ENCODE measurements around the gene PMS1. TPM values are rescaled to one million over a fixed set of nuclear protein-coding genes. Genes with fewer than 3 reads are reported as not detected.

The PMS1 gene
- polyA plus RNA-seq, 1 experiment: 16.3 TPM

DNA sequence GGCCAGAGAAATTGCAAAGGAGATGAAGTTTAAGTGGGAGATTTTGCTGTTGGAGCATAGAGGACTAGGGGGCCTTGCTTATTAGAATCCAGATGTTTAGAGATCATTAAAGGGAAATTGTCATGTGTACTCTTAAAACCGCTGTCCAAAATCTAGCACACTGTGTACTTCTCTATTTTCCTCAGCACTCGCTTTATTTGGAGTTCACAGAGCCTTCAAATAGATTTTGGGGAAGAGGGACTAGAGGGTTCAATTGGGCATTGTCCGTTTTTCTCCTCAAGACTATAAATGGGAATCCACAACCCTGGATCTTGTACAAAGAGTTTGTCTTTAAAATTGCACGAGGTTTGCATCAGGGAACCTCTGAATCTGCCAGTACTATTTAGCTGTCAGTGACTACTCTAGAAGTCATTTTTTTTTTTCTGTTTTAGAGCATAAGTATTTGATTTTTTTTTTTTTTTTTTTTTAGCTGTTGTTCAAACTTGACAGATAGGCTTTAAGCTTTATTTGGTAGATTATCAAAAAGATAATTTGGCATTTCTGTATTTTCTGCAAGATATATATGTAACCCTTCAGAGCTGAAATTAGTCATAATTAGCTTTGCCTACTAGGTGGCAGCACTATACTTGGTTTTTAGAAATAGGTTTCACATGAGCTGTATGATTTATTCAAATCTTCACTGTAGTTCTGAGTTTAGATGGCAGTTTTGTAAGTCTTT is 14.2 kb downstream of the PMS1 start:
- H3K27ac ChIP-seq (ENCODE audit: low read depth, low read length): no peak overlapping the region
- POLR2A ChIA-PET: interaction anchor here (0.6 kb wide), 1 partner anchor 22 kb away, joined by 3 read pairs; no protein-coding TSS in a partner anchor

DNA sequence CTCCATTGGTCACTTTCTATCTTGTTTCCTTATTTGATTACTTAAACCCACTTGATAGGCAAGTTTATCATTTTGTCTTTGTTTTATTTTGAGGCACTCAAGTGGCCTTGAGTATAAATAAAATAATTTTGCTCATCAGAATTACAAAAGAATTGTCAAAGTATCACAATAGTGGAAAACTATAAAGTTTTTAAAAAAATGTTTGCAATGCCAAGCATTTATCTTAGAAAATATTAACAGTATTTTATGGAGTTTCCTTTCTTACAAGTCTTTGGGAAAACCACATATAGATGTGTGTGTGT is 14.7 kb downstream of the PMS1 start:
- Histone ChIP-seq H3K27me3 (ENCODE audit: control insufficient read depth, insufficient read depth, low read length) (no peaks in the 10 kb centered on the region), H3K27ac (ENCODE audit: low read depth, low read length) (no peak overlapping the region), H3K9me3 (ENCODE audit: control insufficient read depth, insufficient read depth, low read length) (no peaks in the 10 kb centered on the region), H3K4me3 (ENCODE audit: low read depth, low read length) (no peak overlapping the region)
- no peak for DNase-seq (ENCODE audit: low read depth, low spot score)
- TF ChIP-seq, protein P1, sequence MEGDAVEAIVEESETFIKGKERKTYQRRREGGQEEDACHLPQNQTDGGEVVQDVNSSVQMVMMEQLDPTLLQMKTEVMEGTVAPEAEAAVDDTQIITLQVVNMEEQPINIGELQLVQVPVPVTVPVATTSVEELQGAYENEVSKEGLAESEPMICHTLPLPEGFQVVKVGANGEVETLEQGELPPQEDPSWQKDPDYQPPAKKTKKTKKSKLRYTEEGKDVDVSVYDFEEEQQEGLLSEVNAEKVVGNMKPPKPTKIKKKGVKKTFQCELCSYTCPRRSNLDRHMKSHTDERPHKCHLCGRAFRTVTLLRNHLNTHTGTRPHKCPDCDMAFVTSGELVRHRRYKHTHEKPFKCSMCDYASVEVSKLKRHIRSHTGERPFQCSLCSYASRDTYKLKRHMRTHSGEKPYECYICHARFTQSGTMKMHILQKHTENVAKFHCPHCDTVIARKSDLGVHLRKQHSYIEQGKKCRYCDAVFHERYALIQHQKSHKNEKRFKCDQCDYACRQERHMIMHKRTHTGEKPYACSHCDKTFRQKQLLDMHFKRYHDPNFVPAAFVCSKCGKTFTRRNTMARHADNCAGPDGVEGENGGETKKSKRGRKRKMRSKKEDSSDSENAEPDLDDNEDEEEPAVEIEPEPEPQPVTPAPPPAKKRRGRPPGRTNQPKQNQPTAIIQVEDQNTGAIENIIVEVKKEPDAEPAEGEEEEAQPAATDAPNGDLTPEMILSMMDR (IDR thresholded peaks at IDR 0.05; ENCODE audit: low read depth, low read length): no peak
- ChIA-PET POLR2A (interaction anchor here (0.6 kb wide), 1 partner anchor 21 kb away, joined by 3 read pairs; no protein-coding TSS in a partner anchor), CTCF (interaction anchor here (0.6 to 3.3 kb wide), 32 partner anchors 9 to 508 kb away, joined by 3 to 82 read pairs (median 4); partner anchors contain the start of genes MSTN, ORMDL1, OSGEPL1 and PMS1)

More for the DNA sequence above, 14.2 kb downstream of the PMS1 start:
- H3K9me3 ChIP-seq (ENCODE audit: control insufficient read depth, insufficient read depth, low read length): no peaks in the 10 kb centered on the region
- no peak overlapping the region for H3K4me3 ChIP-seq (ENCODE audit: low read depth, low read length)
- no peaks in the 10 kb centered on the region for H3K27me3 ChIP-seq (ENCODE audit: control insufficient read depth, insufficient read depth, low read length)
- no peak for DNase-seq (ENCODE audit: low read depth, low spot score)
- TF ChIP-seq, protein P1 (IDR thresholded peaks at IDR 0.05; ENCODE audit: low read depth, low read length): peak; percentile 63
- CTCF ChIA-PET: interaction anchor here (0.6 to 3.3 kb wide), 34 partner anchors 8 to 509 kb away, joined by 3 to 82 read pairs (median 4); partner anchors contain the start of genes MSTN, ORMDL1, OSGEPL1 and PMS1

DNA sequence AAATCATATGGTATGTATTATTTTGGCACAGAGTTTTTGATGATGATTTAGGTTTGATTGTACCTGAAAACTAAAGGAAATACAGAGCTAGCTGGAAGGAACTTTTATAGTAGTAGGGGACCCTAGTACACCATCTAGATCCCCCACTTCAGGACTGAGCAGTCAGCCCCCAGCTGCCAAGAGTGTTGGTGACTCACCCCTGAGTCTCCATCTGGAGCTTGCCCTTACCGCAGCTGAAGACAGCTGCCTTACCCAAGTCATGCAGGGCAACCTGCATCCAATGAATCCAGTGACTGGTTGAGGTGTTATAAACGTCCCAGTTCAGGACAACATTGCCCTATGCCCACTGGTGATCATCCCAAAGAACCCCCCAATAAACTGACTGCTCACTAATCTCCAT is 15.3 kb downstream of the PMS1 start:
- TF ChIP-seq, protein P1 (IDR thresholded peaks at IDR 0.05; ENCODE audit: low read depth, low read length): no peak
- Histone ChIP-seq H3K27ac (ENCODE audit: low read depth, low read length) (no peak overlapping the region), H3K27me3 (ENCODE audit: control insufficient read depth, insufficient read depth, low read length) (no peaks in the 10 kb centered on the region), H3K4me3 (ENCODE audit: low read depth, low read length) (no peak overlapping the region), H3K9me3 (ENCODE audit: control insufficient read depth, insufficient read depth, low read length) (no peaks in the 10 kb centered on the region)
- ChIA-PET POLR2A (no interaction called here), CTCF (interaction anchor here (0.9 to 3.3 kb wide), 10 partner anchors 11 to 327 kb away, joined by 3 to 82 read pairs (median 4); partner anchors contain the start of gene MSTN)
- DNase-seq (ENCODE audit: low read depth, low spot score): no peak

DNA sequence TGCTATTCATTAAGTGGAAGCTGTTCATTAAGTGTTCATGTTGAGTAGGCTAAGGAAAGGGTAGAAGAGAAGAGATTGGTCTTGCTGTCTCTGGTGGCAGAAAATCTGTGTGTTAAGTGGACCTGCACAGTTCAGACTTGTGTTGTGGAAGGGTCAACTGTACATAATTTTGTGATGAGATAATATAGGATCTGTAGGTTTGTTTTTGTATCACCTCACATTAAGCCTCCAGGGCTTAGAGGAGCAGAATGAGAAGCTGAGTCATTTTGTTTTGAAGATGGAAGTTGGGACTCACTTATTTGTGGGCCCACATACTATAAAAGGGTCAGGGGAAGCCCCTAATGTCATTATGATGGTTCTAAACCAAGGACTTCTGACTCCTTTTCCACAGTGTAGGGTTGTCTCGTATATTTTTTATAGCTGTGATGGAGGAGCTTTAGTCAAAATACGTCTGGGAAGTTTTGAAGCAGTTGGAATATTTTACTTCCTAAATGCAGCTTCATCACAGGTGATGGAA is 18.2 kb downstream of the PMS1 start:
- Histone ChIP-seq H3K27ac (ENCODE audit: low read depth, low read length) (no peak overlapping the region), H3K4me3 (ENCODE audit: low read depth, low read length) (no peak overlapping the region), H3K9me3 (ENCODE audit: control insufficient read depth, insufficient read depth, low read length) (no peaks in the 10 kb centered on the region), H3K27me3 (ENCODE audit: control insufficient read depth, insufficient read depth, low read length) (no peaks in the 10 kb centered on the region)
- TF ChIP-seq, protein P1 (IDR thresholded peaks at IDR 0.05; ENCODE audit: low read depth, low read length): no peak
- ChIA-PET POLR2A (no interaction called here), CTCF (no interaction called here)
- no peak for DNase-seq (ENCODE audit: low read depth, low spot score)

DNA sequence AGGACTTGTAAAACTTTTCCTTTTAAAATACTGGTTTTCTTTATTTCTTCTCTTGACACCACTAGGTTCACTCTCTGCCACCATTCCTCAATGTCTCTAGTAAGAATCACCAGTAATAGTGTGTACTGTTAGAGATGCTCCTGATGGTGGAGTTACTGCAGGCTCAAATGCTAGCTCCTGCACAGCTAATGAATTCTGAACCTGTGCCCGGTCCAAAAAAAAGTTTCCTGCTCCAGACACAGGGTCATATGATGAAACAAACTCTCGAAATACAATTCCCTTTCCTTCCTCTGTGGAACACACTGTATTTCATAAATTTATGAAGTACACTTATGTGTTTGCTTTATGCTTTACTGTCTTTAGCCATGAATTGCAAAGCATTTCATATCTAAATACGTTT is 19.2 kb downstream of the PMS1 start:
- no peak for DNase-seq (ENCODE audit: low read depth, low spot score)
- Histone ChIP-seq H3K27ac (ENCODE audit: low read depth, low read length) (no peak overlapping the region), H3K9me3 (ENCODE audit: control insufficient read depth, insufficient read depth, low read length) (no peaks in the 10 kb centered on the region), H3K27me3 (ENCODE audit: control insufficient read depth, insufficient read depth, low read length) (no peaks in the 10 kb centered on the region), H3K4me3 (ENCODE audit: low read depth, low read length) (no peak overlapping the region)
- ChIA-PET CTCF (no interaction called here), POLR2A (no interaction called here)
- TF ChIP-seq, protein P1 (IDR thresholded peaks at IDR 0.05; ENCODE audit: low read depth, low read length): no peak

Measured in AG04450 (cell line).